ENCODE results near the gene PNMA6E. TPM values are rescaled to one million over a fixed set of nuclear protein-coding genes. Genes with fewer than 3 reads are reported as not detected.

PNMA6E gene
- total and polyA plus RNA-seq, 9 of the 15 experiments (the other 6 are each of a cell fraction or from before 2014, with no cell fraction given) = 0.03 TPM; not detected in 8

DNA sequence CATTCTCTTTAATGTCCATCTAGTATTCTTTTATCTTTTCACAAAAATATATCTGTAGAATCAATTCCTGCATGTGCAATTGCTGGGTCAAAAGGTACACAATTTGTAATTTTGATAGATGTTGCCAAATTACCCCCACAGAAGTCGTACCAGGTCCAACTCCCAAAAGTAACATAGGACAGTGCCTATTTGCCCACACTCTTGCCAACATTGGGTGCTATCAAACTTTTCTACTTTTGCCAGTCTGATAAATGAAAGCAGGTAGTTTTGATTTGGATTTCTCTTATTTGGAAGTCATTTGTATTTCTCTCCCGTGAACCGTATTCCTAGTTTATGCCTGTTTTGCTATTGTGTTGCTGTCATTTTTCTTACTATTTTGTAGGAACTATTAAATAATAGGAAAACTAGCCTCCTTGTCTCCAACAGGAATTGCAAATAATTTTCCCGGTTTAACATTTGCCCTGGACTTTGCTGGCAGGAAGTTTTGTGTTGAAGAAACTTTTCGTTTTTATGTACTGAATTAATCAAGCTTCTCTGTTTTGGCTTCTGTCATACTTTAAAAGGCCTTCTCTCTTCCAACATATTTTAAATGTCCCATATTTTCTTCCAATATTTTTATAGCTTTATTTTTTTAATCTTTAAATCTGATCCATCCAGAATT lies 34.1 kb downstream of the PNMA6E start:
- Histone ChIP-seq H3K27ac (ENCODE audit: extremely low read depth, low read depth, low read length) (no peak overlapping the region), H4K20me1 (replicated peaks; ENCODE audit: control insufficient read depth, insufficient read depth, low read length) (no peaks in the 10 kb centered on the region), H2AFZ (ENCODE audit: low read depth, low read length) (no peak overlapping the region), H3K9me3 (replicated peaks; ENCODE audit: control insufficient read depth, insufficient read depth, low read depth, low read length) (no peaks in the 10 kb centered on the region), H3K4me1 (replicated peaks in 1 of 2; ENCODE audit: control insufficient read depth in 2 of 2, insufficient read depth in 2 of 2, low read length in 2 of 2) (no peaks in the 10 kb centered on the region), H3K4me2 (ENCODE audit: insufficient read depth, low read length) (no peak overlapping the region), H3K79me2 (ENCODE audit: control insufficient read depth, insufficient read depth, low read length) (no peaks in the 10 kb centered on the region), H3K9me1 (ENCODE audit: control insufficient read depth, insufficient read depth, low read length) (no peaks in the 10 kb centered on the region), H3K4me3 (no peak overlapping the region), H3K9ac (ENCODE audit: insufficient read depth in 1 of 2, low read depth in 2 of 2, low read length in 2 of 2) (no peak overlapping the region), H3K36me3 (ENCODE audit: control insufficient read depth, insufficient read depth, low read length) (no peaks in the 10 kb centered on the region), H3K27me3 (ENCODE audit: control insufficient read depth in 2 of 2, insufficient read depth in 2 of 2, low read length in 2 of 2) (no peaks in the 10 kb centered on the region)
- no peak for ATAC-seq
- intact Hi-C loops (cut with micrococcal nuclease) = no loop called here
- FAIRE-seq = no peak
- BruUV-seq (replicated peaks) = no TSS peak
- CTCF ChIA-PET (ENCODE audit: low intra/inter-chr PET ratio) = no interaction called here
- POLR2A ChIA-PET = no interaction called here
- WGBS (ENCODE audit: insufficient coverage, low coverage, missing lambda C conversion rate) = 49% methylated on average over 5 of the region's 5 CpGs
- in situ Hi-C loops (cut with MboI) = no loop called here
- no peak for DNase-seq (ENCODE audit: extremely low read depth in 1 of 4, low spot score in 3 of 4)
- TF ChIP-seq SMARCE1 (IDR thresholded peaks at IDR 0.05) (no peak), SMAD3 (CRISPR knock-in tag; conservative IDR thresholded peaks at IDR 0.05) (no peak), ZNF318 (IDR thresholded peaks at IDR 0.05; ENCODE audit: borderline replicate concordance in 1 of 2, low read depth in 1 of 2) (no peak), EHMT2 (IDR thresholded peaks at IDR 0.05) (no peak), MTA3 (IDR thresholded peaks at IDR 0.05; ENCODE audit: borderline replicate concordance) (no peak), KAT2B (IDR thresholded peaks at IDR 0.05; ENCODE audit: low read depth, low read length) (no peak), ZNF224 (CRISPR knock-in tag; IDR thresholded peaks at IDR 0.05) (no peak)
- TF ChIP-seq, protein P1, sequence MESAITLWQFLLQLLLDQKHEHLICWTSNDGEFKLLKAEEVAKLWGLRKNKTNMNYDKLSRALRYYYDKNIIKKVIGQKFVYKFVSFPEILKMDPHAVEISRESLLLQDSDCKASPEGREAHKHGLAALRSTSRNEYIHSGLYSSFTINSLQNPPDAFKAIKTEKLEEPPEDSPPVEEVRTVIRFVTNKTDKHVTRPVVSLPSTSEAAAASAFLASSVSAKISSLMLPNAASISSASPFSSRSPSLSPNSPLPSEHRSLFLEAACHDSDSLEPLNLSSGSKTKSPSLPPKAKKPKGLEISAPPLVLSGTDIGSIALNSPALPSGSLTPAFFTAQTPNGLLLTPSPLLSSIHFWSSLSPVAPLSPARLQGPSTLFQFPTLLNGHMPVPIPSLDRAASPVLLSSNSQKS (CRISPR knock-in tag; IDR thresholded peaks at IDR 0.05) = no peak
- TF ChIP-seq, protein P2, sequence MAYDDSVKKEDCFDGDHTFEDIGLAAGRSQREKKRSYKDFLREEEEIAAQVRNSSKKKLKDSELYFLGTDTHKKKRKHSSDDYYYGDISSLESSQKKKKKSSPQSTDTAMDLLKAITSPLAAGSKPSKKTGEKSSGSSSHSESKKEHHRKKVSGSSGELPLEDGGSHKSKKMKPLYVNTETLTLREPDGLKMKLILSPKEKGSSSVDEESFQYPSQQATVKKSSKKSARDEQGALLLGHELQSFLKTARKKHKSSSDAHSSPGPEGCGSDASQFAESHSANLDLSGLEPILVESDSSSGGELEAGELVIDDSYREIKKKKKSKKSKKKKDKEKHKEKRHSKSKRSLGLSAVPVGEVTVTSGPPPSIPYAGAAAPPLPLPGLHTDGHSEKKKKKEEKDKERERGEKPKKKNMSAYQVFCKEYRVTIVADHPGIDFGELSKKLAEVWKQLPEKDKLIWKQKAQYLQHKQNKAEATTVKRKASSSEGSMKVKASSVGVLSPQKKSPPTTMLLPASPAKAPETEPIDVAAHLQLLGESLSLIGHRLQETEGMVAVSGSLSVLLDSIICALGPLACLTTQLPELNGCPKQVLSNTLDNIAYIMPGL (CRISPR knock-in tag; IDR thresholded peaks at IDR 0.05) = no peak

Measured in K562 (cell line).